Neural cell (in vitro differentiated cells): Measurements from ENCODE around the gene SH3RF2.

Source experiments
- EP300 ChIP-seq: fragments of 450-650 bp; conservative IDR thresholded peaks from 2 replicates; pipeline ENCODE4 v1.6.1; 2014; ENCODE audit warnings: antibody characterized with exemption, mild to moderate bottlenecking, moderate library complexity; ENCODE audit not compliant: poor library complexity, severe bottlenecking
- EZH2 ChIP-seq: fragments of 200-600, 300-800 bp; shearing (Covaris generic), sonication (generic); IDR thresholded peaks from 2 replicates; pipeline ENCODE4 v1.6.1; 2014; ENCODE audit warnings: antibody characterized with exemption, low read length, borderline replicate concordance, mild to moderate bottlenecking; ENCODE audit not compliant: insufficient read depth, poor library complexity, severe bottlenecking
- POLR2AphosphoS5 ChIP-seq: IDR thresholded peaks from 2 replicates; pipeline ENCODE4 v1.6.1; 2012
- RAD21 ChIP-seq: fragments of 450-650 bp; conservative IDR thresholded peaks from 2 replicates; pipeline ENCODE4 v1.6.1; 2014; ENCODE audit warnings: antibody characterized with exemption, mild to moderate bottlenecking, moderate library complexity
- TF ChIP-seq, protein P1 (sequence below): fragments of 450-650 bp; IDR thresholded peaks from 2 replicates; pipeline ENCODE4 v1.5.1; 2014; ENCODE audit warnings: antibody characterized with exemption, mild to moderate bottlenecking, moderate library complexity; ENCODE audit not compliant: poor library complexity, severe bottlenecking
- TF ChIP-seq, protein P2 (sequence below): IDR thresholded peaks from 2 replicates; pipeline ENCODE4 v1.6.1; 2012; ENCODE audit warnings: borderline replicate concordance

DNA sequence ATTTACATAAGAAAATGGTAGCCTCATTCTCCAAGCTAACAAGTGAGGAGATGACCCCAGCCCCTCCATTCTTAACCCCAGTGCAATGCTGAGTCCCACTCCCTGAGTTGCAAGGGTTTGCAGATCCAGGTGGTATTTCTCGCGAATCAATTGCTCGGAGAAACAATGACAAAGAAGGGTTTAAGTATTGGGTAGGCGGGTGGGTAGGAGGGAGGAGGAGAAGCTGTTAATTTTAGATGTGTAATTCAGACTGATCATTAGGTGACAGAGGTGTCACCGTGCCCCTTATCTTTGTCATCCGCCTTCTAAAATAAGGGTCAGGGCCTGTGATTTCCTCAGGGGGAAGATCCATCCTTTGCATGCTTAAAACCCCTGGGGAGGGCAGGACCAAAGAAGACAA, 17.0 kb upstream of the SH3RF2 start:
- TF ChIP-seq EZH2 (no peak), POLR2AphosphoS5 (no peak), RAD21 (no peak), EP300 (no peak)
- TF ChIP-seq, protein P1, sequence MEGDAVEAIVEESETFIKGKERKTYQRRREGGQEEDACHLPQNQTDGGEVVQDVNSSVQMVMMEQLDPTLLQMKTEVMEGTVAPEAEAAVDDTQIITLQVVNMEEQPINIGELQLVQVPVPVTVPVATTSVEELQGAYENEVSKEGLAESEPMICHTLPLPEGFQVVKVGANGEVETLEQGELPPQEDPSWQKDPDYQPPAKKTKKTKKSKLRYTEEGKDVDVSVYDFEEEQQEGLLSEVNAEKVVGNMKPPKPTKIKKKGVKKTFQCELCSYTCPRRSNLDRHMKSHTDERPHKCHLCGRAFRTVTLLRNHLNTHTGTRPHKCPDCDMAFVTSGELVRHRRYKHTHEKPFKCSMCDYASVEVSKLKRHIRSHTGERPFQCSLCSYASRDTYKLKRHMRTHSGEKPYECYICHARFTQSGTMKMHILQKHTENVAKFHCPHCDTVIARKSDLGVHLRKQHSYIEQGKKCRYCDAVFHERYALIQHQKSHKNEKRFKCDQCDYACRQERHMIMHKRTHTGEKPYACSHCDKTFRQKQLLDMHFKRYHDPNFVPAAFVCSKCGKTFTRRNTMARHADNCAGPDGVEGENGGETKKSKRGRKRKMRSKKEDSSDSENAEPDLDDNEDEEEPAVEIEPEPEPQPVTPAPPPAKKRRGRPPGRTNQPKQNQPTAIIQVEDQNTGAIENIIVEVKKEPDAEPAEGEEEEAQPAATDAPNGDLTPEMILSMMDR = no peak
- TF ChIP-seq, protein P2, sequence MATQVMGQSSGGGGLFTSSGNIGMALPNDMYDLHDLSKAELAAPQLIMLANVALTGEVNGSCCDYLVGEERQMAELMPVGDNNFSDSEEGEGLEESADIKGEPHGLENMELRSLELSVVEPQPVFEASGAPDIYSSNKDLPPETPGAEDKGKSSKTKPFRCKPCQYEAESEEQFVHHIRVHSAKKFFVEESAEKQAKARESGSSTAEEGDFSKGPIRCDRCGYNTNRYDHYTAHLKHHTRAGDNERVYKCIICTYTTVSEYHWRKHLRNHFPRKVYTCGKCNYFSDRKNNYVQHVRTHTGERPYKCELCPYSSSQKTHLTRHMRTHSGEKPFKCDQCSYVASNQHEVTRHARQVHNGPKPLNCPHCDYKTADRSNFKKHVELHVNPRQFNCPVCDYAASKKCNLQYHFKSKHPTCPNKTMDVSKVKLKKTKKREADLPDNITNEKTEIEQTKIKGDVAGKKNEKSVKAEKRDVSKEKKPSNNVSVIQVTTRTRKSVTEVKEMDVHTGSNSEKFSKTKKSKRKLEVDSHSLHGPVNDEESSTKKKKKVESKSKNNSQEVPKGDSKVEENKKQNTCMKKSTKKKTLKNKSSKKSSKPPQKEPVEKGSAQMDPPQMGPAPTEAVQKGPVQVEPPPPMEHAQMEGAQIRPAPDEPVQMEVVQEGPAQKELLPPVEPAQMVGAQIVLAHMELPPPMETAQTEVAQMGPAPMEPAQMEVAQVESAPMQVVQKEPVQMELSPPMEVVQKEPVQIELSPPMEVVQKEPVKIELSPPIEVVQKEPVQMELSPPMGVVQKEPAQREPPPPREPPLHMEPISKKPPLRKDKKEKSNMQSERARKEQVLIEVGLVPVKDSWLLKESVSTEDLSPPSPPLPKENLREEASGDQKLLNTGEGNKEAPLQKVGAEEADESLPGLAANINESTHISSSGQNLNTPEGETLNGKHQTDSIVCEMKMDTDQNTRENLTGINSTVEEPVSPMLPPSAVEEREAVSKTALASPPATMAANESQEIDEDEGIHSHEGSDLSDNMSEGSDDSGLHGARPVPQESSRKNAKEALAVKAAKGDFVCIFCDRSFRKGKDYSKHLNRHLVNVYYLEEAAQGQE = no peak
